Stimulated activated CD8-positive, alpha-beta memory T cell treated with anti-CD3 and anti-CD28 coated beads, Interleukin-7, amount 100 ng/mL, for 4 hours (primary cell): ENCODE results near the gene PPP2CA.

ENCODE experiments used
- DNase-seq, 2 donors: peaks; one replicate each; pipeline ENCODE4 v3.0.0-alpha.2; 2020; ENCODE audit warnings: low read depth in 2 of 2

PPP2CA gene

GRCh38 chr5:134148986-134149539 lies 76.8 kb downstream of the PPP2CA start:
- DNase-seq: no peak

DNA sequence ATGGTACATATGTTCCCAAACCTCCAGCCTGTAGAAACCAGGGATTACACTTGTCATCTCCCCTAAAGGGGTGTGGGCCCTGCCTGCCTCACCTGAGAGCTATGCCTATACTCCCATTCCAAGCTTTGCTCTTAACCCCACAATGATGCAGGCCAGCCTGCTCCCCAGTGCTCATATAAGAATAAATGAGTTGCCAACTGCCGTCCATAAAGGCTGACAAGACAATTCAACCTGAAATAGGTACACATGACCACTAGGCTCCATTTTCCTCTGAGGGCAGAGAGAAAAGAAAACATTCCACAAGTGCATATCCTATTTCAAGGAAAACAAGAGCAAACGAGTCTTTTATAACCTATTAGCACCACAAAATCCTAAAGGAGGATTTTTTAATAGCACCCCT lies 77.6 kb downstream of the PPP2CA start:
- no peak for DNase-seq

DNA sequence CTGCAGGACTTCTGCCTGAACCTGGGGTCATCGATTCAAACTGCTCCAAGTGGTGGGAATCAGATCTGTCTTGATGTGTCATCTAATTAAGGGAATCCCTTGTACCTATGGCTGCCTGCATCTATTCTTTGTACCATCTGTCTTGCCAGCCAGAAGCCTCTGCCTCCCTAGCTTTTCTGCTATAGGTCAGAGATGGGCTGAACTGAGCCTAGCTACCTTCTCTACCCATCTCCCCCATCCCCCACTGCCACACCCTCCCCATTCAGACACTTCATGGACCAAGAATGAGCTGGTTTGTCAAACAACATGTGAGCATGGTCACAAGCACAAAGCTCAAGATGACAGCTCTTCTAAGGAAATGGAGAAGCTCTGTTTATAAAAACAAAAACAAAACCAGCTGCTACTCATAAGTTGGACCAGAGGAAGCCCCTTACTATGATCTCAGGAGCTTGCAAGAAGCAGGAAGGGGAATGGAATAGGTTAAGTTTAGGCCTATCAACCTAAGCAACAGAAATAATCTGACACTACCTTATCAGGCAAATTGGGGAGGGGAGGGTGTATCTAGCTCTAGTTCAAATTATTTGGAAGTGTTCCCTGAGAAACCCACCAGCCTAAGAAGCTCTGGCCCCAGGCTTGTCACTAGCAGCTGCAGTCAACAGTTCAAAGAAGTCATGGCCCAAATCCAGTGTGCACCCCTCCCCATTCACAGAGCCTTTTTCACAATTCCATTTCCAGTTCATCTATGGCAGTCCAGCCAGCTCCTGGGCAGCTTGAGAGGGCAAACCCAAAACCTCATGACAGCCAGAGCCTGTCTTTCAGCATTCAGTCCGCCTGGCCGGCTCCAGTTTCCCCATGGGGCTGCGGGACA lies 79.0 kb downstream of the PPP2CA start:
- DNase-seq: no peak

GRCh38 chr5:134145779-134146581 lies 79.9 kb downstream of the PPP2CA start:
- peak; percentile 59 to 67 for DNase-seq

- DNase-seq: no peak
These were observed 80.7 kb downstream of the PPP2CA start for GRCh38 chr5:134145041-134145757.
